H1 (cell line): ENCODE data around the gene AXIN2. TPM values are rescaled to one million over a fixed set of nuclear protein-coding genes. Genes with fewer than 3 reads are reported as not detected.

Experiments used
- CTCF ChIA-PET: fragments of 300-600 bp; sonication (Branson Sonifier 250); formaldehyde crosslinking; loops from one replicate; lab custom pipeline; 2021; ENCODE audit not compliant: partially characterized antibody; lab: Charles Lee
- POLR2A ChIA-PET: fragments of 300-600 bp; sonication (Branson Sonifier 250); formaldehyde crosslinking; loops from one replicate; lab custom pipeline; 2021; ENCODE audit warnings: inconsistent platforms; ENCODE audit not compliant: partially characterized antibody; lab: Charles Lee
- DNase-seq, 2 experiments: peaks; one replicate each; pipeline versions ENCODE4 v3.0.0 to v3.0.0-alpha.2; 2010 to 2022; ENCODE audit warnings: low spot score in 2 of 2, low read depth in 1 of 2, mixed read lengths in 1 of 2
- FAIRE-seq: peaks from 2 replicates; lab custom pipeline; 2011; peaks lifted over from hg19 to GRCh38; lab: Jason Lieb, UNC
- H2AFZ ChIP-seq: 2 replicates; pipeline ENCODE4 v1.8.1; 2012; ENCODE audit warnings: low read length, inconsistent platforms
- H2AK5ac ChIP-seq: 2 replicates; pipeline ENCODE4 v1.6.1; 2013; ENCODE audit warnings: low read depth, low read length
- H2BK120ac ChIP-seq: replicated peaks from 2 replicates; pipeline ENCODE3; 2013; ENCODE audit warnings: low read depth, low read length, inconsistent platforms
- H2BK12ac ChIP-seq: 2 replicates; pipeline ENCODE4 v1.6.1; 2013; ENCODE audit warnings: low read depth, low read length
- H2BK15ac ChIP-seq: 2 replicates; pipeline ENCODE4 v1.6.1; 2013; ENCODE audit warnings: low read length
- H2BK20ac ChIP-seq: 2 replicates; pipeline ENCODE4 v1.6.1; 2013; ENCODE audit warnings: low read length
- H2BK5ac ChIP-seq: 2 replicates; pipeline ENCODE4 v1.6.1; 2013; ENCODE audit warnings: low read depth, low read length
- H3K14ac ChIP-seq: 2 replicates; pipeline ENCODE4 v1.6.1; 2013; ENCODE audit warnings: inconsistent platforms; ENCODE audit not compliant: insufficient read length
- H3K18ac ChIP-seq: 2 replicates; pipeline ENCODE4 v1.6.1; 2013; ENCODE audit warnings: low read length; ENCODE audit errors: extremely low read depth
- H3K23ac ChIP-seq: 2 replicates; pipeline ENCODE4 v1.6.1; 2013; ENCODE audit warnings: inconsistent platforms; ENCODE audit not compliant: insufficient read length
- H3K23me2 ChIP-seq: 2 replicates; pipeline ENCODE4 v1.6.1; 2013; ENCODE audit warnings: low read depth, low read length
- H3K27ac ChIP-seq: 2 replicates; pipeline ENCODE4 v1.6.1; 2011; ENCODE audit warnings: low read depth, low read length, inconsistent platforms
- H3K27me3 ChIP-seq, 4 experiments: replicated peaks in 1 of 4; 1 replicate in 1 of 4; 2 replicates in 3 of 4; pipeline versions ENCODE4 v1.6.1 to v1.8.1; 2011 to 2013; ENCODE audit warnings: low read length in 3 of 4, mild to moderate bottlenecking in 3 of 4, inconsistent platforms in 2 of 4, mixed read lengths in 2 of 4, moderate library complexity in 1 of 4; ENCODE audit not compliant: control insufficient read depth in 3 of 4, insufficient read depth in 3 of 4; ENCODE audit errors: extremely low read depth in 1 of 4
- H3K36me3 ChIP-seq, 4 experiments: 2 replicates each; pipeline versions ENCODE4 v1.6.1 to v1.8.1; 2011 to 2013; ENCODE audit warnings: mild to moderate bottlenecking in 4 of 4, low read length in 3 of 4, moderate library complexity in 2 of 4, control low read depth in 1 of 4, inconsistent platforms in 1 of 4; ENCODE audit not compliant: insufficient read depth in 4 of 4, control insufficient read depth in 2 of 4
- H3K4ac ChIP-seq: replicated peaks from 2 replicates; pipeline ENCODE3; 2013; ENCODE audit warnings: low read length, low read depth, mixed read lengths, inconsistent platforms; ENCODE audit not compliant: insufficient read length
- H3K4me1 ChIP-seq, 4 experiments: replicated peaks in 1 of 4; 1 replicate in 1 of 4; 2 replicates in 3 of 4; pipeline versions ENCODE4 v1.6.1 to v1.8.1; 2011 to 2013; ENCODE audit warnings: low read length in 3 of 4, inconsistent platforms in 2 of 4, mixed read lengths in 1 of 4; ENCODE audit not compliant: insufficient read depth in 4 of 4, control insufficient read depth in 3 of 4
- H3K4me2 ChIP-seq, 2 experiments: 2 replicates each; pipeline versions ENCODE4 v1.6.1 to v1.8.1; 2011 to 2013; ENCODE audit warnings: low read depth in 2 of 2, low read length in 2 of 2, control low read depth in 1 of 2, inconsistent platforms in 1 of 2, mild to moderate bottlenecking in 1 of 2; ENCODE audit not compliant: insufficient read depth in 1 of 2
- H3K4me3 ChIP-seq, 4 experiments: fragments of 200-600, 300-600 bp in 1 of 4; sonication (generic), shearing (Covaris generic), sonication (Bioruptor Twin) in 1 of 4; 2 replicates each; pipeline versions ENCODE4 v1.5.1 to v1.8.1; 2011 to 2016; ENCODE audit warnings: low read length in 4 of 4, low read depth in 3 of 4, control low read depth in 2 of 4, inconsistent platforms in 2 of 4, mild to moderate bottlenecking in 2 of 4, mixed read lengths in 1 of 4, moderate library complexity in 1 of 4; ENCODE audit not compliant: insufficient read depth in 2 of 4; ENCODE audit errors: extremely low read depth in 1 of 4
- H3K56ac ChIP-seq: replicated peaks from 2 replicates; pipeline ENCODE3; 2013; ENCODE audit warnings: low read depth, mild to moderate bottlenecking, mixed read lengths, low read length, inconsistent platforms; ENCODE audit not compliant: insufficient read length
- H3K79me1 ChIP-seq: 2 replicates; pipeline ENCODE4 v1.6.1; 2013; ENCODE audit warnings: low read depth, low read length, control low read depth
- H3K79me2 ChIP-seq, 2 experiments: 2 replicates each; pipeline versions ENCODE4 v1.6.1 to v1.8.1; 2012 to 2013; ENCODE audit warnings: low read length in 2 of 2, mild to moderate bottlenecking in 2 of 2, inconsistent platforms in 1 of 2; ENCODE audit not compliant: insufficient read depth in 2 of 2, control insufficient read depth in 1 of 2
- H3K9ac ChIP-seq, 4 experiments: replicated peaks in 1 of 4; 1 replicate in 1 of 4; 2 replicates in 3 of 4; pipeline versions ENCODE4 v1.6.1 to v1.8.1; 2011 to 2013; ENCODE audit warnings: low read depth in 3 of 4, low read length in 3 of 4, control low read depth in 2 of 4, mild to moderate bottlenecking in 2 of 4, moderate library complexity in 2 of 4, inconsistent platforms in 1 of 4; ENCODE audit errors: extremely low read depth in 1 of 4
- H3K9me3 ChIP-seq, 2 experiments: 2 replicates each; pipeline versions ENCODE4 v1.6.1 to v1.8.1; 2012 to 2013; ENCODE audit warnings: mild to moderate bottlenecking in 2 of 2, moderate library complexity in 2 of 2, control low read depth in 1 of 2, inconsistent platforms in 1 of 2, low read depth in 1 of 2, low read length in 1 of 2, mixed read lengths in 1 of 2; ENCODE audit not compliant: insufficient read depth in 2 of 2
- H4K20me1 ChIP-seq, 2 experiments: replicated peaks in 1 of 2; 2 replicates each; pipeline versions ENCODE3 to v1.8.1; 2011 to 2013; ENCODE audit warnings: inconsistent platforms in 2 of 2, low read length in 2 of 2, mild to moderate bottlenecking in 1 of 2; ENCODE audit not compliant: insufficient read depth in 2 of 2, control insufficient read depth in 1 of 2
- H4K5ac ChIP-seq: 2 replicates; pipeline ENCODE4 v1.6.1; 2013; ENCODE audit warnings: low read length, low read depth, mixed read lengths, inconsistent platforms; ENCODE audit not compliant: insufficient read length
- H4K8ac ChIP-seq: 2 replicates; pipeline ENCODE4 v1.8.0; 2013; ENCODE audit warnings: mild to moderate bottlenecking, moderate library complexity, low read length, inconsistent platforms; ENCODE audit not compliant: insufficient read depth; ENCODE audit errors: extremely low read depth
- H4K91ac ChIP-seq: replicated peaks from 2 replicates; pipeline ENCODE3; 2013; ENCODE audit warnings: low read length, mixed read lengths, inconsistent platforms; ENCODE audit not compliant: insufficient read length
- EGR1 ChIP-seq: IDR thresholded peaks from 2 replicates; pipeline ENCODE4 v1.6.1; 2011; ENCODE audit warnings: low read depth, low read length, borderline replicate concordance
- KDM5A ChIP-seq: fragments of 200-600 bp; IDR thresholded peaks from 2 replicates; pipeline ENCODE4 v1.7.1; 2012; ENCODE audit warnings: mild to moderate bottlenecking, low read length, inconsistent platforms, mixed read lengths
- RXRA ChIP-seq: IDR thresholded peaks from 2 replicates; pipeline ENCODE4 v1.6.1; 2011; ENCODE audit warnings: low read depth, mild to moderate bottlenecking, low read length, moderate library complexity; ENCODE audit not compliant: insufficient read depth
- WGBS, 2 experiments: shearing (Covaris generic) in 1 of 2; methylation state at CpG; one replicate each; pipeline versions ENCODE4 v1.1.6 to v1.1.7; 2013 to 2015; ENCODE audit warnings: low lambda C conversion rate in 2 of 2, mixed read lengths in 2 of 2, inconsistent platforms in 1 of 2, low coverage in 1 of 2, missing lambda C conversion rate in 1 of 2; ENCODE audit not compliant: insufficient replicate concordance in 2 of 2, insufficient coverage in 1 of 2, insufficient read length in 1 of 2; ENCODE audit errors: extremely low coverage in 1 of 2, missing lambda C conversion rate in 1 of 2; 5-methylcytosine and 5-hydroxymethylcytosine counted together
- long read RNA-seq, 2 experiments: library from RNA in 1 of 2; library from capped mRNA in 1 of 2; stranded (forward); transcript quantifications; one replicate each; pipeline ENCODE4 v2.0.0, GENCODE V29; 2021; ENCODE audit warnings: inconsistent platforms in 1 of 2
- polyA minus RNA-seq, 3 experiments: library from RNA; depleted of rRNA, polyadenylated mRNA; stranded (reverse); fragments of >200 nt; gene quantifications; 1 replicate in 2 of 3; 2 replicates in 1 of 3; pipeline ENCODE4 v1.2.3, GENCODE V29; 2011
- polyA plus RNA-seq, 7 experiments: library from polyadenylated mRNA; depleted of rRNA in 3 of 7; stranded (reverse) in 5 of 7; unstranded in 2 of 7; fragments of >200 nt in 5 of 7; fragments of 200-250 nt in 2 of 7; gene quantifications; 1 replicate in 5 of 7; 2 replicates in 1 of 7; 4 replicates in 1 of 7; pipeline versions ENCODE4 v1.2.1 to v1.2.3, GENCODE V29; 2011 to 2013; ENCODE audit warnings: missing spikeins in 2 of 7, mixed read lengths in 2 of 7
- total RNA-seq: library from RNA; stranded (reverse); fragmentation: NEBNext Ultra II Directional; extraction: Animal tissue kit (Norgen Biotek cat#: 25700); gene quantifications from 2 replicates; pipeline ENCODE4 v1.2.1, GENCODE V29; 2021

Gene AXIN2, protein sequence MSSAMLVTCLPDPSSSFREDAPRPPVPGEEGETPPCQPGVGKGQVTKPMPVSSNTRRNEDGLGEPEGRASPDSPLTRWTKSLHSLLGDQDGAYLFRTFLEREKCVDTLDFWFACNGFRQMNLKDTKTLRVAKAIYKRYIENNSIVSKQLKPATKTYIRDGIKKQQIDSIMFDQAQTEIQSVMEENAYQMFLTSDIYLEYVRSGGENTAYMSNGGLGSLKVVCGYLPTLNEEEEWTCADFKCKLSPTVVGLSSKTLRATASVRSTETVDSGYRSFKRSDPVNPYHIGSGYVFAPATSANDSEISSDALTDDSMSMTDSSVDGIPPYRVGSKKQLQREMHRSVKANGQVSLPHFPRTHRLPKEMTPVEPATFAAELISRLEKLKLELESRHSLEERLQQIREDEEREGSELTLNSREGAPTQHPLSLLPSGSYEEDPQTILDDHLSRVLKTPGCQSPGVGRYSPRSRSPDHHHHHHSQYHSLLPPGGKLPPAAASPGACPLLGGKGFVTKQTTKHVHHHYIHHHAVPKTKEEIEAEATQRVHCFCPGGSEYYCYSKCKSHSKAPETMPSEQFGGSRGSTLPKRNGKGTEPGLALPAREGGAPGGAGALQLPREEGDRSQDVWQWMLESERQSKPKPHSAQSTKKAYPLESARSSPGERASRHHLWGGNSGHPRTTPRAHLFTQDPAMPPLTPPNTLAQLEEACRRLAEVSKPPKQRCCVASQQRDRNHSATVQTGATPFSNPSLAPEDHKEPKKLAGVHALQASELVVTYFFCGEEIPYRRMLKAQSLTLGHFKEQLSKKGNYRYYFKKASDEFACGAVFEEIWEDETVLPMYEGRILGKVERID
- total RNA-seq (31.7 and 33.4 TPM in 2 replicates), polyA plus RNA-seq (2011; rRNA removed) (17.7 and 24.2 TPM in 2 replicates), polyA minus RNA-seq (2011; rRNA and poly(A)+ RNA removed) (14.1 and 21.3 TPM in 2 replicates)
- polyA plus RNA-seq (2011; cell fraction: cytosol; rRNA removed) = 19.3 TPM
- 36.2 TPM for polyA plus RNA-seq (2011; cell fraction: nucleus; rRNA removed)
- polyA plus RNA-seq (2012, experiment 1 of 2) = 18.3 to 25.8 TPM (median 20.3 TPM) in 4 replicates
- polyA plus RNA-seq (2012, experiment 2 of 2) = 9.2 TPM
- 17.7 TPM for polyA plus RNA-seq (2013, experiment 1 of 2)
- 15.4 TPM for polyA plus RNA-seq (2013, experiment 2 of 2)
- polyA minus RNA-seq (2011; cell fraction: cytosol; rRNA and poly(A)+ RNA removed) = 21.3 TPM
- polyA minus RNA-seq (2011; cell fraction: nucleus; rRNA and poly(A)+ RNA removed) = 44.5 TPM
- long read RNA-seq, experiment 1, partial matches to known transcripts = 9 of 22 reads
- long read RNA-seq, experiment 1, other reads (novel, unspliced or antisense) = 13 of 22 reads
- long read RNA-seq, experiment 2, partial matches to known transcripts = 0 of 8 reads
- long read RNA-seq, experiment 2, other reads (novel, unspliced or antisense) = 8 of 8 reads

DNA sequence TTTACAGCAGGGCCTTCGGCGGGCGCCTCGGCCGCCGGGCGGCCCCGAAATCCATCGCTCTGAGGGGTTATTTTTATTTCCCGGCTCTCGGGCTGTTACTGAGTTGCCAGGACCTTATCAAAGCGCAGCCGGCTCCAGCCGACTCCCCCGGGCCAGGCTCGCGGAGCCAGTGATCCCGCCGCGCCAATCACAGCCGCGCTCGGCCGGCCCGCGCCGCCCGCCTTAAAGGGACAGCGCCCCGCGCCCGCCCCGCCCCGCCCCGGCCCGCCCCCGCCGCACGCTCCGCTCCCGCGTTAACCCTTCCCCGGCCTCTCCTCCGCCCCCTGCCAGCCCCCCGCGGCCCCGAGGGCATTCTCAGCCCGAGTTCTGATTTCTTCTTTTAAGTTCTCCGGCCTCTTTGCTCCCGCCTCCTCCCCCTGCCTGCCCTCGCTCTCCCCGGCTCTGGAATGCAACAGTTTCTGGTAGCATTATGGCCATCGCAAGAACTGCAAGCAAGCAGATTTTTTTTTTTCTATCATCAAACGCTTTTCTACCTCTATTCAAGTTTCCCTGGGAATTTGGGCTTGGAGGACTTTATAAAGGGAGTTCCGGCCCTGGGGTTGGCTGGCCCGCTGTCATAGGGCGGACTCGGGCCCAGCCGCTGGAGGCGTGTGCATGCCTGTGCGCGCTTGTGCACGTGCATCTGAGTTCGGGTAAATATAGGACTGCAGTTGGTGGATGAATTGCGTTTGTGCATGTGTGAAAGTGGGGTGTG lies at the start of gene AXIN2:
Gene AXIN2 (minus strand): TSS at position 197 of the 754 bp plus-strand sequence. CDS start 3,028 bp downstream, outside the sequence.
- Histone ChIP-seq H2BK12ac (peak within 1 kb of the TSS; percentile 93; the same call in 1 of the 2 replicates), H3K4ac (peak within 1 kb of the TSS; percentile 87), H2BK20ac (peak within 1 kb of the TSS; percentile 97), H3K56ac (peak within 1 kb of the TSS; percentile 34), H3K9me3 (no peaks in the 10 kb centered on the region), H3K27ac (peak within 1 kb of the TSS; percentile 27; the same call in 1 of the 2 replicates), H3K23ac (peak within 1 kb of the TSS; percentile 84), H3K36me3 (peaks cover 0 to 16% (median 10%) of the 10 kb centered on the region in 4 experiments; a peak in 5 of 8 replicates), H4K5ac (peak within 1 kb of the TSS; percentile 13), H3K4me3 (peak within 1 kb of the TSS; percentile 49 to 93 (median 91)), H3K4me1 (peaks cover 4 to 21% (median 15%) of the 10 kb centered on the region in 4 experiments), H3K79me2 (peaks cover 0 to 18% of the 10 kb centered on the region in 2 experiments; a peak in 3 of 4 replicates), H3K4me2 (peak within 1 kb of the TSS; percentile 57 to 72), H2AFZ (no peak within 1 kb of the TSS), H3K18ac (peak within 1 kb of the TSS; percentile 91; the same call in 1 of the 2 replicates), H3K23me2 (peaks cover 11% of the 10 kb centered on the region), H3K27me3 (peaks cover 0 to 7% (median 1%) of the 10 kb centered on the region in 4 experiments; a peak in 2 of 7 replicates), H2BK5ac (peak within 1 kb of the TSS; percentile 72; the same call in 1 of the 2 replicates), H4K91ac (peak within 1 kb of the TSS; percentile 93), H3K79me1 (peaks cover 8% of the 10 kb centered on the region; the same call in 1 of the 2 replicates), H3K14ac (no peak within 1 kb of the TSS), H2BK120ac (peak within 1 kb of the TSS; percentile 98), H2AK5ac (peak within 1 kb of the TSS; percentile 78; the same call in 1 of the 2 replicates), H3K9ac (peak within 1 kb of the TSS in 3 of 4 experiments; percentile 45 to 65 (median 56); a peak in 5 of 7 replicates), H4K8ac (peak within 1 kb of the TSS; percentile 77), H2BK15ac (peak within 1 kb of the TSS; percentile 92; the same call in 1 of the 2 replicates), H4K20me1 (peaks cover 15 to 16% of the 10 kb centered on the region in 2 experiments)
- FAIRE-seq (no peak), DNase-seq (peak; percentile 62 to 89)
- 12% methylated on average over 16 of the region's 65 CpGs; no CpG with 5 or more reads in 1 of the 2 experiments for WGBS, 2 experiments
- CTCF ChIA-PET = no interaction called here
- POLR2A ChIA-PET = interaction anchor here (0.7 to 2.3 kb wide), 2 partner anchors 11 to 448 kb away, joined by 3 to 8 read pairs; no protein-coding TSS in a partner anchor
- peak; percentile 43; the same call in 1 of the 2 replicates for TF ChIP-seq EGR1
- TF ChIP-seq RXRA = no peak
- no peak for TF ChIP-seq KDM5A
